GM21381 (cell line): Measurements from ENCODE around the gene PRDX6.
"Not testable (repeated sequence)": the region's sequence is repeated elsewhere in the genome, so short reads cannot be mapped to it uniquely, and the experiment has no call there.

Experiments
- ATAC-seq: cut with Tn5 transposase; IDR thresholded peaks from one replicate; pipeline ENCODE4 v1.9.1; 2021; ENCODE audit warnings: mild to moderate bottlenecking, moderate library complexity; ENCODE audit not compliant: unreplicated experiment

PRDX6 gene

DNA sequence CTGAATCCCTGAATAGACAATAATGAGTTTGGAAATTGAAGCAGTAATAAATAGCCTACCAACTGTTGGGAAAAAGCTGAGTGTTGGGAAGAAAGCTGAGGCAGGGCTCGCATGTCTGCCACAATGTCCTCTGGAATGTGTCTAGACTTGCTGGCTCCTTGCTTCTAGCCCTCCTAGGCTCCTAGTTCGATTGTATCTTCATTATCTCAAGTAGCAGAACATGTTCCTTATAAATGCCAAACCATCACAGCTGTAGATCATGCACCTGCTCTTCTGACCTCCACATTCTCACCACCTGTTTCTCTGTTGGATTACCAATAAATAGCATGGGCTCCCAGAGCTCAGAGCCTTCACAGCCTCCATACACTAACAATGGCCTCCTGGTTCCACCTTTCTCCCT is 12.9 kb upstream of the PRDX6 start:
- ATAC-seq: not testable (repeated sequence)

DNA sequence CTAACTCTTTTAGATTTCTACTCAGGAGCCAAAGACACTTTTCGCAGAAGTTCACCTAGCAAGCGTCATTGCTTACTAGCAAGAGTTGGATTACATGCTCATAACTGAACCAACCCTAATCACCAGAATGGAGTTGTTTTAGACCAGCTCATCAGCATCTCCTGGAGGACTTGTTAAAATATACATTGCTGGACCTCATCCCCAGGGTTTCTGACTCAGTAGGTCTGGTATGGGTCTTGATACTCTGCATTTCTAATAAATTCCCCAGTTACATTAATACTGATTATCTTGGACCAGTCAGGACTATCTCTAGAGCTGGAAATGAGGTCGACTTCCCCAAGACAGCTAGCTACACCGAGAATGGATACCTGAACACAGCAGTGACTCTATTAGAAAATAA is 9.7 kb upstream of the PRDX6 start:
- no peak for ATAC-seq

GRCh38 chr1:173469656-173470055 is 7.5 kb upstream of the PRDX6 start:
- no peak for ATAC-seq

DNA sequence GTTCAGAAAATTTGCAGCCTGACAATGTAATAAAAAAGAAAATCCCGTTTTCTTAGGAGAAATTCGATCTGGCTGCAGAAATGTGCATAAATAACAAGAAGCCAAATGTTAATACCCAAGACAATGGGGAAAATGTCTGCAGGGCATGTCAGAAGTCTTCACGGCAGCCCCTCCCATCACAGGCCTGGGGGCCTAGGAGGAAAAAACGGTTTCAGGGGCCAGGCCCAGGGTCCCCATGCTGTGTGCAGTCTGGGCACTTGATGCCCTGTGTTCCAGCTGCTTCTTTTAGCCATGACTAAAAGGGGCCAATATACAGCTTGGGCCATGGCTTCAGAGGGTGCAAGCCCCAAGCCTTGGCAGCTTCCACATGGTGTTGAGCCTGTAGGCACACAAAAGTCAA is 6.5 kb upstream of the PRDX6 start:
- ATAC-seq: no peak

DNA sequence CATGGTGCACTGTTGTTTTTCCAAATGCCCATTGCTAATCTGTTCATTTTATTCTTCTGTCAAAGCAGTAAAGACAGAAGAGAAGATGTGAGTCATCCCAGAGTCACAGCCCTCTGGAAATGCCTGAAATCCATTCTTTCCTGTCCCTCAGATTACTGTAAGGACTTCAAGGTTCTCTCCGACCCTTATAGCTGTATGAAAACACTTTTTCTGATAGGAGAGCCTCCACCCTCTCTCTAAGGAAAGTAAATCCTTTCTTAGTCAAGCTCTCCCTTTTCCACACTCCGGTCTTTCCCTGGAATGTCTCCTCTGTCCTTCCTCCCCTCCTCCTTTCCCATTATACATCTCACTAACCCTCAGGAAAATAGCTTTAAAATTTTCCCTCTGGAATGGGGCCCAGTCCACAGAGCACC is 3.5 kb upstream of the PRDX6 start:
- no peak for ATAC-seq

DNA sequence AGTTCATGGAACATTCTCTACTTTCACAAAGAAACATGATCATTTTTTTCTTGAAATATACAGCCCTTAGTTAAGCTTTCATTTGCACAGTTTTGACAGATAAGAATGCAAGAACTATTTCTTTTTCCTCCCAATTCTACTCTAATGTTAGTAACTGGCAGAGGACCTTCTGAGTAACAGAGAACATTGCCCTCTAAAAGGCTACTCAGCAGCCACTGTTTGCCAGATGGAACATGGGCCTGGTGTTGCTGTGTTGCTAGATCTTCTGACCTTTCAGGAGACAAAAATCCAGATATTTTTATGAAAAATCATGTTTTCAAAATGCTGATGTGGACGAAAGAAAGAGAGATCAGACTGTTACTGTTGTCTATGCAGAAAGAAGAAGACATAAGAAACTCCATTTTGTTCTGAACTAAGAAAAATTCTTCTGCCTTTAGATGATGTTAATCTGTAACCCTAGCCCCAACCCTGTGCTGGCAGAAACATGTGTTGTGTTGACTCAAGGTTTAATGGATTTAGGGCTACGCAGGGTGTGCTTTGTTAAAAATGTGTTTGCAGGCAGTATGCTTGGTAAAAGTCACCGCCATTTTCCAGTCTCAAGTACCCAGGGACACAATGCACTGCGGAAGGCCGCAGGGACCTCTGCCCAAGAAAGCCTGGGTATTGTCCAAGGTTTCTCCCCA is 2.9 kb upstream of the PRDX6 start:
- no peak for ATAC-seq

DNA sequence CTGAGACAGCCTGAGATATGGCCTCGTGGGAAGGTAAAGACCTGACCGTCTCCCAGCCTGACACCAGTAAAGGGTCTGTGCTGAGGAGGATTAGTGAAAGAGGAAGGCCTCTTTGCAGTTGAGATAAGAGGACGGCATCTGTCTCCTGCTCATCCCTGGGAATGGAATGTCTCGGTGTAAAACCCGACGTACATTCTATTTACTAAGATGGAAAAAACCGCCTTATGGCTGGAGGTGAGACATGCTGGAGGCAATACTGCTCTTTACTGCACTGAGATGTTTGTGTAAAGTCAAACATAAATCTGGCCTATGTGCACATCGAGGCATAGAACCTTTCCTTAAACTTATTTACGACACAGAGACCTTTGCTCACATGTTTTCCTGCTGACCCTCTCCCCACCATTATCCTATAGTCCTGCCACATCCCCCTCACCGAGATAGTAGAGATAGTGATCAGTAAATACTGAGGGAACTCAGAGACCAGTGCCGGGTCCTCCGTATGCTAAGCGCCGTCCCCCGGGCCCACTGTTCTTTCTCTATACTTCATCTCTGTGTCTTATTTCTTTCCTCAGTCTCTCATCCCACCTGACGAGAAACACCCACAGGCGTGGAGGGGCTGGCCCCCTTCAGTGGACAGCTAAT is 2.2 kb upstream of the PRDX6 start:
- ATAC-seq: not testable (repeated sequence)

- no peak for ATAC-seq
Observed at GRCh38 chr1:173475564-173476196, 1.5 kb upstream of the PRDX6 start.

- no peak for ATAC-seq
Observed at GRCh38 chr1:173476197-173476664, 904 bp upstream of the PRDX6 start.

DNA sequence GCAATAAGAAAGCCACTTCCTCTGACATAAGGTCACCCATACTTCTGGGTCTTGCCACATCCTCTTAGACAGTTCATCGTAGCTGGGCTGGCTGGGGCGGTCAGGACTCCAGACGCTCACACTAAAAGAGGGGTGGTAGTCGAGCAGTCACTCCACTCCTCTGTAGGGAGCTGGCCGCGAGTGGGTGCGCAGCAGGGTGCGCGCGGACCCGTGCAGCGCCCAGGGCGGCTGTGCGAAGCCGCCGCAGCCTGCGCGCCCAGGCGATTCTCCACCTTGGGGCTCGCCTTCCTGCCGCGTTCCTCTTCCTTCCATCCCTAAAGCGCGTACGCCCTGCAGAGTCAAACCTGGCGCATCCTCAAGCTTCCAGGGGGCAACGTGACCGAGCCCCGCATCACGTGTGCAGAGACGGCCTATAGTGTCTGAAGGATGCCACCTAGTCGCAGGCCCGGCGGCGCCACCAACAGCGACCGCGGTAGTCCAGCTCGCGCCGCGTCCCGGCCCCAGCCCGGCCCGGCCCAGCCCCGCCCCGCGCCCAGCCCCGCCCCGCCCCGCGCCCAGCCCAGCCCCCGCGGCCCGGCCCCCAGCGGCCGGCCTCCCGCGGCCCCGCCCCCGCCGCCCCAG is 360 bp upstream of the PRDX6 start:
- ATAC-seq: peak; percentile 95

- no peak for ATAC-seq
Observed at GRCh38 chr1:173478094-173478674, 1.0 kb downstream of the PRDX6 start.

- ATAC-seq: no peak
Observed at GRCh38 chr1:173479649-173480048, 2.5 kb downstream of the PRDX6 start.

DNA sequence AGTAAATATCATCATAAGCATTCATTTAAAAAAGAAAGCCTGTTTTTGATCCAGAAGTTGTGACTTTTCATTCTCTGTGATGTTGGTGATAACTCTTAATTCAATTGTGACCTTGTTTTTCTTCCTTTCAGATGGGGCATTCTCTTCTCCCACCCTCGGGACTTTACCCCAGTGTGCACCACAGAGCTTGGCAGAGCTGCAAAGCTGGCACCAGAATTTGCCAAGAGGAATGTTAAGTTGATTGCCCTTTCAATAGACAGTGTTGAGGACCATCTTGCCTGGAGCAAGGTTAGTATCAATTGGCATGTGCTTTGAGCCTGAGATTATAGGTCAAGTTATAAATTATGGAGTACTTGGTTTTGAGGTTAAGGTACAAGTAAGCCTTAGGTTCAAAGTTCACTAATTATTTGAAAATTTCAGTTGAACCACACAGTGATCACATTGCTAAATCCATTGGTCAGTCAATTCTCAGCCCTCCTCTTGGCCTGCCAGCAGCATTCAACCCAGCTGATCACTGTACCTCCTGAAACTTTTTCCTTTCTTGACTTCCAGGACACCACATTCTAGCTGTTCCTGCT is 4.1 kb downstream of the PRDX6 start:
- ATAC-seq: no peak

DNA sequence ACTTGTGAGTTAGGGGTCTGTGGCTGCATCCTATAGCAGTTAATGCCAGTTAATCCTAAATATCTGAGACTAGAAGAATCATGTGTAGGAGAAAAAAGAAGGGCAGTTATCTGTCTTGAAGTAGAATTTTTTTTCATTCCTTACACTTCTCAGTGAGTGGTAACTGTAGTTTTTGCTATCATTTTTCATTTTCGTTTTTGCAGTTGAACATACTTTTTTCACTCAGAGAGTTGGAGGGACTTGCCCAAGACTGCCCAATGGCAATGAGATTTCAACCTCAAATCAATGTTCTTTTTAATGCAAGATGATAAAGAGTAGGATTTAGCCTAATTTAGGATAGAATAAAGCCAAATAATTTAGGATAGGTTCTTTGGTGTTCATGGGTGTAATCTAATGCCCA is 5.5 kb downstream of the PRDX6 start:
- ATAC-seq: no peak

DNA sequence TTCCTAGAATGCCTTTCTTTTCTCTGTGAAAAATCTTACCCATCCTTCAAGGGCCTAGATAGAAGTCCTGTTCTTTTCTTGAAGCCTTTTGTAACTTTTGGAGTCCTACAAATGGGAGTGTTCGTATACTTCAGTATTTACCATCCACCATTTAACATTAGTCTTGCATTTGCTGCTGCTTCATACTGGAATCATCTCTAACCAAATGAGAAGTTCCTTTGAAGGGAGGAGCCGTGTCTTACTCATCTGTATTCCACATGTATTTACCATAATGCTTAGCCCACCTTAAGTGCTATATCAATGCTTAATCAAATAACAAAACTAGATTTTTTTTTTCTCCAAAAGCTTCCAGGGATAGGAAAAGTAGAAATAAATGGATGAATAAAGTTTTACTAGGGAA is 7.1 kb downstream of the PRDX6 start:
- ATAC-seq: no peak

DNA sequence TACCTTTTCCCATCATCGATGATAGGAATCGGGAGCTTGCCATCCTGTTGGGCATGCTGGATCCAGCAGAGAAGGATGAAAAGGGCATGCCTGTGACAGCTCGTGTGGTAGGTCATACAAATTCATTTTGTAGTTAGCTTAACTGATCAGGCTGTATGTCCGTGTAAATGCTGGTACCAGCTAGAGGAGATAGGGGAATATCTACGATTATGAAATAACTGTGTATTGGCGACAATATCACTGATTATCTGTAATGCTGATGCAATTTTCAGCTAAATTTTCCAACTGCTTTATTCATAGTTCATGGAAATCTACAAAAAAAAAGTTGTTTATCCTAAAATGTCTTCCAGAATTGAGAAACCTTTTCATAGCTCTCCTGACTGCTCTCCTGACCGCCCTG is 8.3 kb downstream of the PRDX6 start:
- ATAC-seq: no peak

- ATAC-seq: no peak
Observed at GRCh38 chr1:173488001-173488400, 10.9 kb downstream of the PRDX6 start.

DNA sequence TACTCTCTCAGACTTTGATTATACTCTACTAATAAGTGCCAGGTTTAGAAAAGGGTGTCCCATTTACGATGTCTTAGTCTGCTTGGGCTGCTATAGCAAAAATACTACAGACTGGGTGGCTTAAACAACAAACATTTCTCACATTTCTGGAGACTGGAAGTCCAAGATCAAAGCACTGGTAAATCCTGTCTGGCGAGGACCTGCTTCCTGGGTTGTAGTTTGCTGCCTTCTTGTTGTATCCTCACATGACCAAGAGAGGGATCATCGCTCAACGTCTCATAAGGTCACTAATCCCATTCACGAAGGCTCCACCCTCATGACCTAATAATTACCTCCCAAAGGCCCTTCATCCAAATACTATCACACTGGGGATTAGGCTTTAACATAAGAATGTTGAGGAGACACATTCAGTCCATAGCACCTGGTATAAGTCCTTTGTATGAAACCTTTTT is 12.0 kb downstream of the PRDX6 start:
- no peak for ATAC-seq

- ATAC-seq: no peak
Observed at GRCh38 chr1:173489929-173490328, 12.8 kb downstream of the PRDX6 start.

GRCh38 chr1:173491508-173491907 is 14.4 kb downstream of the PRDX6 start:
- no peak for ATAC-seq

DNA sequence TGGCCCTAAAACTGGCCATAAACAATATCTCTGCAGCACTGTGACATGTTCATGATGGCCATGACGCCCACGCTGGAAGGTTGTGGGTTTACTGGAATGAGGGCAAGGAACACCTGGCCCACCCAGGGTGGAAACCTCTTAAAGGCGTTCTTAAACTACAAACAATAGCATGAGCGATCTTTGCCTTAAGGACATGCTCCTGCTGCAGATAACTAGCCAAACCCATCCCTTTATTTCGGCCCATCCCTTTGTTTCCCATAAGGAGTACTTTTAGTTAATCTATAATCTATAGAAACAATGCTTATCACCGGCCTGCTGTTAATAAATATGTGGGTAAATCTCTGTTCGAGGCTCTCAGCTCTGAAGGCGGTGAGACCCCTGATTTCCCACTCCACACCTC is 16.0 kb downstream of the PRDX6 start:
- not testable (repeated sequence) for ATAC-seq
